HG02885 (cell line): Measurements from ENCODE around the gene PDCD1.

Experiments
- ATAC-seq: cut with Tn5 transposase; IDR thresholded peaks from one replicate; pipeline ENCODE4 v1.9.1; 2021; ENCODE audit warnings: mild to moderate bottlenecking; ENCODE audit not compliant: unreplicated experiment, poor library complexity

Gene PDCD1

GRCh38 chr2:241895712-241896641 is 37.3 kb upstream of the PDCD1 start:
- no peak for ATAC-seq

GRCh38 chr2:241895427-241895711 is 36.7 kb upstream of the PDCD1 start:
- ATAC-seq: no peak

- no peak for ATAC-seq
Measured at GRCh38 chr2:241894681-241895426, 36.2 kb upstream of the PDCD1 start.

GRCh38 chr2:241894056-241894641 is 35.5 kb upstream of the PDCD1 start:
- no peak for ATAC-seq

GRCh38 chr2:241893265-241893664 is 34.6 kb upstream of the PDCD1 start:
- no peak for ATAC-seq

- ATAC-seq: no peak
Measured at GRCh38 chr2:241892299-241893137, 33.8 kb upstream of the PDCD1 start.

- no peak for ATAC-seq
Measured at GRCh38 chr2:241891988-241892298, 33.2 kb upstream of the PDCD1 start.

GRCh38 chr2:241891315-241891987 is 32.8 kb upstream of the PDCD1 start:
- ATAC-seq: no peak

- no peak for ATAC-seq
Measured at GRCh38 chr2:241890524-241891235, 32.0 kb upstream of the PDCD1 start.

GRCh38 chr2:241888641-241889040 is 29.9 kb upstream of the PDCD1 start:
- no peak for ATAC-seq

- ATAC-seq: no peak
Measured at GRCh38 chr2:241887806-241888522, 29.3 kb upstream of the PDCD1 start.

- no peak for ATAC-seq
Measured at GRCh38 chr2:241886840-241887447, 28.2 kb upstream of the PDCD1 start.

GRCh38 chr2:241885946-241886643 is 27.4 kb upstream of the PDCD1 start:
- ATAC-seq: no peak

- no peak for ATAC-seq
Measured at GRCh38 chr2:241885291-241885945, 26.7 kb upstream of the PDCD1 start.

GRCh38 chr2:241884951-241885290 is 26.2 kb upstream of the PDCD1 start:
- ATAC-seq: no peak

GRCh38 chr2:241882091-241882625 is 23.5 kb upstream of the PDCD1 start:
- peak; percentile 63 for ATAC-seq
